ENCODE measurements around the gene KCTD20. TPM values are rescaled to one million over a fixed set of nuclear protein-coding genes. Genes with fewer than 3 reads are reported as not detected.
"Not testable (repeated sequence)": the region's sequence is repeated elsewhere in the genome, so short reads cannot be mapped to it uniquely, and the experiment has no call there.

KCTD20 gene
- total RNA-seq, 4 donors from 2014 or later, result 60.2 to 92.9 (median 67.6) TPM

DNA sequence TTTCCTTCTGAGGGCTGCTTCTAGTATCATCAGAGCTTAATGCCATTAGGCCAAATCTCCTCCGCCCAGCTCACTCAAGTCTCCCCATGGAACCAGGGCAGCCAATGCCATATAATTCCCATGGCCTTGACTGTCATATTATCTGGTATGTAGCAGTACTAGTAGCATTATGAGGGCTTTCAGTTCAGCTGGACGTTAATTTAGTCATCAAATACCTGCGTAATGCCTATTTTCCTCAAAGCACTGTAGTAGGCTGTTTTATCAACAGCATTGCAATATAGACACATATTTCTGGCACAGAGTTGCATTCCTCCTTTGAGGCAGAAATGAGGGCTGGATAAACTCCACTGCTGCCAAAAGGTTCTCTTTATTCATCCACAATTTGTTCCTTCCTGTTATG is 1.7 kb downstream of the KCTD20 start:
- H3K27me3 ChIP-seq, result no peaks in the 10 kb centered on the region
- H3K36me3 ChIP-seq, result peaks cover 0 to 8% of the 10 kb centered on the region in 2 donors
- H3K27ac ChIP-seq, result peak overlapping the region; percentile 93 to 99 (median 96)
- no peaks in the 10 kb centered on the region for H3K9me3 ChIP-seq
- TF ChIP-seq POLR2A (IDR thresholded peaks at IDR 0.05) (no peak), POLR2AphosphoS5 (IDR thresholded peaks at IDR 0.05) (peak; percentile 74)
- no peak for ATAC-seq
- WGBS, 2 donors (ENCODE audit: low coverage in 1 of 2), result 28 to 67% methylated on average over 1 to 3 of the region's 3 CpGs
- peak overlapping the region; percentile 89 to 90 for H3K4me3 ChIP-seq
- peaks cover 8 to 49% (median 20%) of the 10 kb centered on the region in 3 donors for H3K4me1 ChIP-seq

GRCh38 chr6:36445621-36446020 is 2.8 kb downstream of the KCTD20 start:
- ATAC-seq, result no peak
- Histone ChIP-seq H3K27me3 (no peaks in the 10 kb centered on the region), H3K9me3 (no peaks in the 10 kb centered on the region), H3K4me1 (peaks cover 8 to 49% (median 20%) of the 10 kb centered on the region in 3 donors), H3K27ac (peak overlapping the region in 2 of 4 donors; percentile 97 to 99), H3K36me3 (peaks cover 0 to 8% of the 10 kb centered on the region in 2 donors), H3K4me3 (no peak overlapping the region)
- TF ChIP-seq, protein P1, sequence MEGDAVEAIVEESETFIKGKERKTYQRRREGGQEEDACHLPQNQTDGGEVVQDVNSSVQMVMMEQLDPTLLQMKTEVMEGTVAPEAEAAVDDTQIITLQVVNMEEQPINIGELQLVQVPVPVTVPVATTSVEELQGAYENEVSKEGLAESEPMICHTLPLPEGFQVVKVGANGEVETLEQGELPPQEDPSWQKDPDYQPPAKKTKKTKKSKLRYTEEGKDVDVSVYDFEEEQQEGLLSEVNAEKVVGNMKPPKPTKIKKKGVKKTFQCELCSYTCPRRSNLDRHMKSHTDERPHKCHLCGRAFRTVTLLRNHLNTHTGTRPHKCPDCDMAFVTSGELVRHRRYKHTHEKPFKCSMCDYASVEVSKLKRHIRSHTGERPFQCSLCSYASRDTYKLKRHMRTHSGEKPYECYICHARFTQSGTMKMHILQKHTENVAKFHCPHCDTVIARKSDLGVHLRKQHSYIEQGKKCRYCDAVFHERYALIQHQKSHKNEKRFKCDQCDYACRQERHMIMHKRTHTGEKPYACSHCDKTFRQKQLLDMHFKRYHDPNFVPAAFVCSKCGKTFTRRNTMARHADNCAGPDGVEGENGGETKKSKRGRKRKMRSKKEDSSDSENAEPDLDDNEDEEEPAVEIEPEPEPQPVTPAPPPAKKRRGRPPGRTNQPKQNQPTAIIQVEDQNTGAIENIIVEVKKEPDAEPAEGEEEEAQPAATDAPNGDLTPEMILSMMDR (IDR thresholded peaks at IDR 0.05), result no peak
- TF ChIP-seq POLR2AphosphoS5 (IDR thresholded peaks at IDR 0.05) (no peak), EP300 (IDR thresholded peaks at IDR 0.05) (no peak), POLR2A (IDR thresholded peaks at IDR 0.05) (no peak)

DNA sequence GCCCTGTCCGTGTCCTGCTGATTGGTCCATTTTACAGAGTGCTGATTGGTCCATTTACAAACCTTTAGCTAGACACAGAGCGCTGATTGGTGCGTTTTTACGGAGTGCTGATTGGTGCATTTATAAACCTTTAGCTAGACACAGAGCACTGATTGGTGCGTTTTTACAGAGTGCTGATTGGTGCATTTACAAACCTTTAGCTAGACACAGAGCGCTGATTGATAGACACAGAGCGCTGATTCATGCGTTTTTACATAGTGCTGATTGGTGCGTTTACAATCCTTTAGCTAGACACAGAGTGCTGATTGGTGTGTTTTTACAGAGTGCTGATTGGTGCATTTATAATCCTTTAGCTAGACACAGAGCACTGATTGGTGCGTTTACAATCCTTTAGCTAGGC is 6.4 kb downstream of the KCTD20 start:
- peaks cover 0 to 25% of the 10 kb centered on the region in 2 donors for H3K36me3 ChIP-seq
- ATAC-seq, H3K27ac ChIP-seq, H3K4me3 ChIP-seq, H3K27me3 ChIP-seq, H3K9me3 ChIP-seq: not testable (repeated sequence)
- H3K4me1 ChIP-seq, result peaks cover 8 to 26% (median 9%) of the 10 kb centered on the region in 3 donors
- WGBS, 2 donors (ENCODE audit: low coverage in 1 of 2), result 91 to 95% methylated on average over 5 to 6 of the region's 10 CpGs

GRCh38 chr6:36452897-36453296 is 10.1 kb downstream of the KCTD20 start:
- H3K4me1 ChIP-seq, result peaks cover 0 to 13% (median 0%) of the 10 kb centered on the region in 3 donors
- H3K27ac ChIP-seq, H3K4me3 ChIP-seq, ATAC-seq, H3K27me3 ChIP-seq, H3K9me3 ChIP-seq: not testable (repeated sequence)
- 95% methylated on average over 4 of the region's 8 CpGs for WGBS, 2 donors (ENCODE audit: low coverage in 1 of 2)
- H3K36me3 ChIP-seq, result peaks cover 0 to 29% of the 10 kb centered on the region in 2 donors

GRCh38 chr6:36455486-36456027 is 12.8 kb downstream of the KCTD20 start:
- 84 to 88% methylated on average over 2 to 3 of the region's 3 CpGs for WGBS, 2 donors (ENCODE audit: low coverage in 1 of 2)
- peaks cover 0 to 20% of the 10 kb centered on the region in 2 donors for H3K36me3 ChIP-seq
- no peak overlapping the region for H3K27ac ChIP-seq
- H3K27me3 ChIP-seq, result no peaks in the 10 kb centered on the region
- no peak for ATAC-seq
- peaks cover 0 to 32% (median 0%) of the 10 kb centered on the region in 3 donors for H3K4me1 ChIP-seq
- H3K4me3 ChIP-seq, result no peak overlapping the region
- no peak for TF ChIP-seq EP300 (IDR thresholded peaks at IDR 0.05)
- H3K9me3 ChIP-seq, result no peaks in the 10 kb centered on the region

DNA sequence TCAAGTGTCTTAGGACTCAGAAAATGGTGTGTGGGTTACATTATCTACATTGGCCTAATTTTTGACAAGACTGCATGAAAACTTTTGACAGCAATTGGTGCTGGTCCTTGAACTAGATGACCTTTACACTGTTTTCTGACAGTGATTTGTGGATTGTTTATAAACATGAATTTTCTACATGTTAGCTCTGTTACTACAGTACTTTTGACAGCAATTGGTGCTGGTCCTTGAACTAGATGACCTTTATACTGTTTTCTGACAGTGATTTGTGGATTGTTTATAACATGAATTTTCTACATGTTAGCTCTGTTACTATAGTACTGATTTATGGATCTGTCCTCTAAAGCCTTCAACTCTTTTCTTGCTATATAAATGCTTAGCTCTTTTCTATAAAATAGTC is 16.7 kb downstream of the KCTD20 start:
- no peaks in the 10 kb centered on the region for H3K27me3 ChIP-seq
- TF ChIP-seq POLR2AphosphoS5 (IDR thresholded peaks at IDR 0.05) (no peak), EP300 (IDR thresholded peaks at IDR 0.05) (no peak), POLR2A (IDR thresholded peaks at IDR 0.05) (no peak)
- TF ChIP-seq, protein P1 (IDR thresholded peaks at IDR 0.05), result no peak
- peaks cover 0 to 34% (median 0%) of the 10 kb centered on the region in 3 donors for H3K4me1 ChIP-seq
- H3K27ac ChIP-seq, result no peak overlapping the region
- no peaks in the 10 kb centered on the region for H3K9me3 ChIP-seq
- H3K36me3 ChIP-seq, result peaks cover 0 to 2% of the 10 kb centered on the region in 2 donors
- H3K4me3 ChIP-seq, result no peak overlapping the region
- no peak for ATAC-seq

DNA sequence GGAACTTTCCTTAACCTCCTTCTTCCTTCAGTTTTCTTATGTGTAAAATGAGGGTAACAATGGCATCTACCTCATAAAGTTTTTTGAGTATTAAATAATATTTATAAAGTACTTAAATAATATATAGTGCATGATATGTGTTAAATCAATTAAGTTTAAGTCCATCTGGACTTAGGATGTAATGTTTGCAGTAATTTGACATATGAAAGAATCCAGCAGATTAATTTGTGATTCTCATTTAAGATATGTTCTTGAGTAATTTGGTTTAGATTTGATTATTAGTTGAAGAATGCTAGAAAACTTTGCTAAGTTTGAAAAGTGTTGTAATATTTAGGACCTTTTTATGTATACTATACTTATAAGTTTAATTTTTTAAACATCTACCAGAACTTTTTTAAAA is 18.1 kb downstream of the KCTD20 start:
- Histone ChIP-seq H3K27ac (no peak overlapping the region), H3K27me3 (no peaks in the 10 kb centered on the region)
- ATAC-seq, result no peak

More for the DNA sequence above, 18.1 kb downstream of the KCTD20 start:
- Histone ChIP-seq H3K4me1 (peaks cover 0 to 29% (median 0%) of the 10 kb centered on the region in 3 donors), H3K36me3 (no peaks in the 10 kb centered on the region), H3K9me3 (no peaks in the 10 kb centered on the region), H3K4me3 (no peak overlapping the region)
- TF ChIP-seq, protein P1 (IDR thresholded peaks at IDR 0.05), result no peak
- TF ChIP-seq EP300 (IDR thresholded peaks at IDR 0.05) (no peak), POLR2A (IDR thresholded peaks at IDR 0.05) (no peak), POLR2AphosphoS5 (IDR thresholded peaks at IDR 0.05) (no peak)

Measured in gastroesophageal sphincter (tissue), 4 donors.